Activated T-helper 17 cell treated with anti-CD3 and anti-CD28 coated beads, Interleukin-2, amount 50 U/mL, for 72 hours (primary cell): ENCODE measurements around the gene ARHGEF6. TPM values are rescaled to one million over a fixed set of nuclear protein-coding genes. Genes with fewer than 3 reads are reported as not detected.

Experiments used
- ATAC-seq: fragments of 150-1000 bp; cut with Tn5 transposase; replicated peaks from 2 replicates; pipeline ENCODE4 v1.10.0; 2021; ENCODE audit warnings: mild to moderate bottlenecking, moderate library complexity
- H3K27ac Mint-ChIP-seq: one replicate; pipeline ENCODE4 v1.8.0; 2022; ENCODE audit warnings: mixed read lengths
- H3K27me3 Mint-ChIP-seq: one replicate; pipeline ENCODE4 v1.8.0; 2022; ENCODE audit warnings: mixed read lengths
- H3K36me3 Mint-ChIP-seq: one replicate; pipeline ENCODE4 v1.8.0; 2022; ENCODE audit warnings: low read depth, mild to moderate bottlenecking, mixed read lengths
- H3K4me1 Mint-ChIP-seq: one replicate; pipeline ENCODE4 v1.8.0; 2022; ENCODE audit warnings: mixed read lengths
- H3K4me3 Mint-ChIP-seq: one replicate; pipeline ENCODE4 v1.8.0; 2022; ENCODE audit warnings: mild to moderate bottlenecking, mixed read lengths
- H3K9me3 Mint-ChIP-seq: one replicate; pipeline ENCODE4 v1.8.0; 2022; ENCODE audit warnings: mixed read lengths
- total RNA-seq, 2 donors: library from RNA; stranded (reverse); gene quantifications; one replicate each; pipeline ENCODE4 v1.2.3, GENCODE V29; 2022

The ARHGEF6 gene
- total RNA-seq, 2 donors from 2014 or later = 56.8 to 67.6 TPM

- peak; percentile 82 for ATAC-seq
Observed at GRCh38 chrX:136619899-136620505, 160.7 kb downstream of the ARHGEF6 start.

GRCh38 chrX:136616987-136617685 is 163.6 kb downstream of the ARHGEF6 start:
- Mint-ChIP-seq H3K36me3 (no peaks in the 10 kb centered on the region), H3K9me3 (no peaks in the 10 kb centered on the region), H3K4me3 (peak overlapping the region; percentile 75), H3K27me3 (no peaks in the 10 kb centered on the region), H3K27ac (peak overlapping the region; percentile 94), H3K4me1 (peaks cover 23% of the 10 kb centered on the region)
- peak; percentile 71 for ATAC-seq

More at GRCh38 chrX:136619899-136620505, 160.7 kb downstream of the ARHGEF6 start:
- peak overlapping the region; percentile 75 for H3K4me3 Mint-ChIP-seq
- H3K9me3 Mint-ChIP-seq = no peaks in the 10 kb centered on the region
- H3K4me1 Mint-ChIP-seq = peaks cover 42% of the 10 kb centered on the region
- no peaks in the 10 kb centered on the region for H3K36me3 Mint-ChIP-seq
- peak overlapping the region; percentile 94 for H3K27ac Mint-ChIP-seq
- no peaks in the 10 kb centered on the region for H3K27me3 Mint-ChIP-seq

Other genes with a start within 250 kb of the ARHGEF6 start
- not detected for gene VGLL1, start 248.7 kb downstream of the ARHGEF6 start, total RNA-seq
- gene CD40LG, start 132.8 kb downstream of the ARHGEF6 start, total RNA-seq = 100 to 1,000 TPM in 1 of 2 donors, 10 to 100 TPM in 1; 87.0 to 110 TPM
- 100 to 1,000 TPM; 214 to 247 TPM for gene RBMX, start 99.8 kb upstream of the ARHGEF6 start, total RNA-seq